CD4-positive, alpha-beta T cell treated with Interleukin-15 for 4 hours (primary cell): ENCODE data around the gene NMRK1.
A peak's percentile ranks its signal among the peaks of the same experiment; 100 is the strongest.

ENCODE experiments used
- DNase-seq: peaks from one replicate; pipeline ENCODE4 v3.0.0-alpha.2; 2020; ENCODE audit warnings: low spot score

The NMRK1 gene

GRCh38 chr9:75102177-75102790, 14.3 kb upstream of the NMRK1 start:
- DNase-seq = no peak

- no peak for DNase-seq
Measured at GRCh38 chr9:75101004-75101588, 13.1 kb upstream of the NMRK1 start.

GRCh38 chr9:75096796-75097195, 8.8 kb upstream of the NMRK1 start:
- no peak for DNase-seq

DNA sequence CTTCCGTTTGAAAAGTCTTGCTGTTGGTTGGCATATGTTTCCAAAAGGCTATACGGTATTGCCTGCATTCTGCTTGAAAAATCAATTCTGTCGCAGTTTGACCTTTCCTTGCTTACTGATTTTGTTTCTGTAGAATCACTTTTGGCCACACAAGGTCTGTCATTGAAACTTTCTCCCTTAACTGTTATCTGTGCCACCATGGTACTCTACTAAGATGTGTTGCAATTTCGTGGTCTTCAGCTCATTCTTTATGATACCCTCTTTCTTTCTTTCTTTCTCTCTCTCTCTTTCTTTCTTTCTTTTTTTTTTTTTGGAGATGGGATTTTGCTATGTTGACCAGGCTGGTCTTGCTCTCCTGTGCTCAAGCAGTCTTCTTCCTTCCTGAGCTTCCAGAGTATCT, 4.8 kb upstream of the NMRK1 start:
- DNase-seq = no peak

DNA sequence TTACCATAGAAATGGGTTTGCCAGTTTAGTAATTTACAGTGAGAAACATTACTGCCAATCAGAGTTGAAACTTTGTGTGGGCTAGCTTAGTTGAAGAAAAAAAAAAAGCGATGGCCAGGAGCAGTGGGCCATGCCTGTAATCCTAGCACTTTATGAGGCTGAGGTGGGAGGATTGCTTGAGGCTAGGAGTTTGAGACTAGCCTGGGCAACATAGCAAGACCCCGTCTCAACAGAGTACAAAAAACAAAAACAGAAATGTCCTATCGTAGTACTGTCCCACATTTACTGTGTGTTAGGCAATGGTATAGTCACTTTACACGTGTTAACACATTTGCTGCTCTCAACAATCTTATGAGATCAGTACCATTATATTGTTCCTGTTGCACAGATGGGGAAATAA, 2.6 kb upstream of the NMRK1 start:
- no peak for DNase-seq

- no peak for DNase-seq
Measured at GRCh38 chr9:75089373-75089766, 1.4 kb upstream of the NMRK1 start.

- no peak for DNase-seq
Measured at GRCh38 chr9:75088646-75089372, 854 bp upstream of the NMRK1 start.

- DNase-seq = peak; percentile 38
Measured at GRCh38 chr9:75087289-75087823, 599 bp downstream of the NMRK1 start.

DNA sequence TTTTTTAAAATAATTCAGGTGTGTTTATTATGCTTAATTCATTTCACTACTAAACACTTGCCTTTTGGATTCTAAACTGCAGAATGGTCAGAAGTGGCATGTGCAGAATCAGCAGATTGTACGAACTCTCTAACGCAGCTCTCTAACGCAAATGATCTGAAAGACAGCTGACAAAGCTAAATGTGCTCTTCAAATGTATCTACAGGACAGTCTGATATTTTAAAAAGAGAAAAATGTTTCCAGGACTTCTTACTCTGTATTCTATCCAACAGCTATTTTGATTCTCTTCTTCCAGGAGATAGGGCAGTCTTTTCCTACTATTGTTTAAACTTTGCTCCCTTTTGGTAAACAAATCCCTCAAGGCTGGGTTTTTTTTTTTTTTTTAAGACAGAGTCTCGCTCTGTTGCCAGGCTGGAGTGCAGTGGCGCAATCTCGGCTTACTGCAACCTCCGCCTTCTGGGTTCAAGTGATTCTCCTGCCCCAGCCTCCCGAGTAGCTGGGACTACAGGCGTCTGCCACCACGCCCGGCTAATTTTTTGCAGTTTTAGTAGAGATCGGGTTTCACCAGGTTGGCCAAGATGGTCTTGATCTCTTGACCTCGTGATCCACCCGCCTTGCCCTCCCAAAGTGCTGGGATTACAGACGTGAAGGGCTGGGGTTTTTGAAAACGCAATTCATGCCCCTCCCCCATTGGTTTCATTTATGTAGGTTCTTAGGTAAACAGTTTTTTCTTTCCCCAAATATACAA, 1.2 kb downstream of the NMRK1 start:
- DNase-seq = no peak

DNA sequence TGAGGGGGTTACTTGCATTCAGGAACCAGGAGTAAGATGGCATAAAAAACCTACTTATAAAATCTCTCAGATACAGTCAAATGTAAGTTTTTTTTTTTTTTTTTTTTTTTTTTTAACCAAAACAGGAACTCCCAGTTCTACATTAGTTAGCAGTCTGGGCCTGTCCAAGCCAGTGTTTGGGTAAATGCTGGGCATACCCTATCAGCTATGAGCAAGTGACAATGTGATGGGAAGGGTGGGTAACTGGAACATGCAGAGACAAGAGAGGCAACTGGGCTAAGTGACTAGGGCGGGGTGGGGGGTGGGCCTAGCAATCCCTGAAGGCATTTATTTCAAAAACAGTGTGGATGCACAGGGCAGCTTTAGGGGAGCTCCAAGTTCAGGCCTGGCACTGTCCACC, 2.3 kb downstream of the NMRK1 start:
- DNase-seq = no peak

GRCh38 chr9:75084081-75084672, 3.8 kb downstream of the NMRK1 start:
- no peak for DNase-seq

GRCh38 chr9:75083188-75083970, 4.6 kb downstream of the NMRK1 start:
- peak; percentile 46 for DNase-seq

GRCh38 chr9:75081632-75082031, 6.3 kb downstream of the NMRK1 start:
- DNase-seq = no peak

GRCh38 chr9:75072895-75073294, 15.1 kb downstream of the NMRK1 start:
- no peak for DNase-seq

- peak; percentile 54 for DNase-seq
Measured at GRCh38 chr9:75071530-75072122, 16.3 kb downstream of the NMRK1 start.

DNA sequence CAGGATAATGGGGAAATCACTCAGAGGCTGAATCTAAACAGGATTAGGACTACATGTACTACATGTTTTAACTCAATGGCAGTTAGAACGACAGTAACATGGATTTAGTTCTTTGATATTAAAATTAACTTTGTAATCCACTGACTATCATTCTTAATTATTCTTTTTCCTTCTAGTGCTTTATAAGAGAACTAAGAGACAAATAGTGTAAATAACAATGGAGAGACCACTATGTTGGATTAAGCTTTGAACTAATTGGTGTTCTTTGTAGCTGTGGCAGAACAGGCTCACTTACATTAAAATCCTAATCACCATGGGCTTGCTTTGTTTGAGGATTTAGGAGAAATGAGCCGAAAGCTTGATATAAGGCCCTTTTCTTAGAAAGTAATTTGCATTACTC, 18.8 kb downstream of the NMRK1 start:
- no peak for DNase-seq

DNA sequence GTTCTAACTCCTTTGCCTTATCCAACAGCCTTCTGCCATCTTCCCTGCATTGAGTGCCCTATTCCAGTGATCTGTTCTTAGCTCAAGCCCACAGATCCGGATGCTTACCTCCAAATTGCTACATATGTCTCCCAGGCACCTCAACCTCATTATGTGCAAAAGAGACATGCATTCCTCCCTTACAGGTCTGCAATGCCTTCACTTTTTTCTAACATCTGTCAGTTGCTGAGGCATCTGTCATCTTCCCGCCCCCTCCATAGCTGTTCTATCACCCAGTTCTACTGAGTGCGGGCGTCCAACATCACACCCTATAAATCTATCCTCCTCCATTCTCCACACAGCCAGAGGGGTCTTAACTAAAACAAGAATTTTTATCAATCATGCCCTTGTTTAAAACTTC, 20.1 kb downstream of the NMRK1 start:
- DNase-seq = no peak

- DNase-seq = no peak
Measured at GRCh38 chr9:75065510-75065909, 22.4 kb downstream of the NMRK1 start.

DNA sequence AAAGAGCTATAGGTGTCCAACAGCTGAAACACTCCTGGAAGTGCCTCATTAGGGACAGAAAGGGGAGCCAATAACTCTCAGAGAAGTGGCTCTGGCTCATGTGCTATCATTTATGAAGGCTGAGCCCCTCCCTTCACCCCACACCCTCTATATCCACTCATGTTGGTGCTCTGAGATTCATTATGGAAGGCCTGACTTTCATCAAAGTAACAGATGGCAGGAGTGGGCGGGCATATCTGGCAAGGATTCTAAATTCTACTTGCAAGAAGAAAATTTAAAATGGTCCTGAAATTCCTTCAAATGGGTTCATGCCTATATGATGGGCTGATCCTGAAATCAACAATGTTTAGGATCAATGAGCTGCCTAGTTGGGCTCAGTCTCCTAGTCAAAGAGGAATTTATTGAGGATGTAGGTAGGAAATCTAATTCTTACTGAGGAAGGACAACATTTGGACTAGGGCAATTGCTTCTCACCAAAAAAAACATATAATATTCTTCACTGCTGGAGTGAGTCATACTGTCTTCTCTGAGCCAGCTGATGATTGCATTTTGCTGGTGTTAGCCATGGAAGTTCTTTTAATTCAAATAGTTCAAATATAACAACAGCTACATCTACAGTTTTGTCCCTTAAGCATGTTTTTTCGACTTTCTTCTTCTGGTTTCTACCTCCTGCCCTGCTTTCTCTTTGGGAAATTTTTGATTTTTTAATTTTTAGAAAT, 23.5 kb downstream of the NMRK1 start:
- no peak for DNase-seq

- DNase-seq = no peak
Measured at GRCh38 chr9:75063556-75064305, 24.2 kb downstream of the NMRK1 start.
